Naive thymus-derived CD8-positive, alpha-beta T cell (primary cell): ENCODE measurements around the gene PIGR. TPM values are rescaled to one million over a fixed set of nuclear protein-coding genes. Genes with fewer than 3 reads are reported as not detected.

ENCODE experiments used
- ATAC-seq, 2 donors: fragments of 150-1000 bp; cut with Tn5 transposase in 1 of 2; sonication (Bioruptor Pico), chemical (Tn5 transposase) in 1 of 2; 1 replicate in 1 of 2; 2 replicates in 1 of 2; pipeline ENCODE4 v1.10.0; 2021; ENCODE audit warnings: mild to moderate bottlenecking in 2 of 2, moderate library complexity in 2 of 2
- POLR2A ChIA-PET: fragments of 350-600 bp; sonication (Branson Sonifier 250); formaldehyde crosslinking; loops from one replicate; lab custom pipeline; 2021; ENCODE audit warnings: antibody characterized with exemption; lab: Charles Lee
- DNase-seq, 10 donors: peaks; one replicate each; pipeline versions ENCODE4 v3.0.0 to v3.0.0-alpha.2; 2020 to 2022
- H3K27ac Mint-ChIP-seq, 10 donors: one replicate each; pipeline ENCODE4 v1.8.0; 2020 to 2022; ENCODE audit warnings: mild to moderate bottlenecking in 10 of 10, mixed read lengths in 10 of 10, moderate library complexity in 4 of 10, inconsistent platforms in 1 of 10
- H3K27me3 Mint-ChIP-seq, 5 donors: one replicate each; pipeline ENCODE4 v1.8.0; 2021 to 2022; ENCODE audit warnings: mixed read lengths in 5 of 5
- H3K36me3 Mint-ChIP-seq, 3 donors: one replicate each; pipeline ENCODE4 v1.8.0; 2020 to 2022; ENCODE audit warnings: mixed read lengths in 3 of 3, mild to moderate bottlenecking in 2 of 3, inconsistent platforms in 1 of 3
- H3K4me1 Mint-ChIP-seq, 4 donors: one replicate each; pipeline ENCODE4 v1.8.0; 2021 to 2022; ENCODE audit warnings: mixed read lengths in 4 of 4
- H3K4me3 Mint-ChIP-seq, 10 donors: one replicate each; pipeline ENCODE4 v1.8.0; 2020 to 2022; ENCODE audit warnings: mild to moderate bottlenecking in 10 of 10, mixed read lengths in 10 of 10, moderate library complexity in 6 of 10, inconsistent platforms in 1 of 10
- H3K9me3 Mint-ChIP-seq, 9 donors: one replicate each; pipeline ENCODE4 v1.8.0; 2020 to 2022; ENCODE audit warnings: mixed read lengths in 9 of 9, mild to moderate bottlenecking in 3 of 9, inconsistent platforms in 1 of 9, moderate library complexity in 1 of 9
- polyA plus RNA-seq, 3 donors: library from polyadenylated mRNA; unstranded; fragments of 300-500 nt; fragmentation: Illumina TruSeq; gene quantifications; one replicate each; pipeline ENCODE4 v1.2.3, GENCODE V29; 2021
- total RNA-seq, 8 experiments: library from RNA in 2 of 8; stranded (reverse) in 2 of 8; gene quantifications; one replicate each; pipeline ENCODE4 v1.2.3 and lab custom pipeline; 2021 to 2026

The PIGR gene, protein sequence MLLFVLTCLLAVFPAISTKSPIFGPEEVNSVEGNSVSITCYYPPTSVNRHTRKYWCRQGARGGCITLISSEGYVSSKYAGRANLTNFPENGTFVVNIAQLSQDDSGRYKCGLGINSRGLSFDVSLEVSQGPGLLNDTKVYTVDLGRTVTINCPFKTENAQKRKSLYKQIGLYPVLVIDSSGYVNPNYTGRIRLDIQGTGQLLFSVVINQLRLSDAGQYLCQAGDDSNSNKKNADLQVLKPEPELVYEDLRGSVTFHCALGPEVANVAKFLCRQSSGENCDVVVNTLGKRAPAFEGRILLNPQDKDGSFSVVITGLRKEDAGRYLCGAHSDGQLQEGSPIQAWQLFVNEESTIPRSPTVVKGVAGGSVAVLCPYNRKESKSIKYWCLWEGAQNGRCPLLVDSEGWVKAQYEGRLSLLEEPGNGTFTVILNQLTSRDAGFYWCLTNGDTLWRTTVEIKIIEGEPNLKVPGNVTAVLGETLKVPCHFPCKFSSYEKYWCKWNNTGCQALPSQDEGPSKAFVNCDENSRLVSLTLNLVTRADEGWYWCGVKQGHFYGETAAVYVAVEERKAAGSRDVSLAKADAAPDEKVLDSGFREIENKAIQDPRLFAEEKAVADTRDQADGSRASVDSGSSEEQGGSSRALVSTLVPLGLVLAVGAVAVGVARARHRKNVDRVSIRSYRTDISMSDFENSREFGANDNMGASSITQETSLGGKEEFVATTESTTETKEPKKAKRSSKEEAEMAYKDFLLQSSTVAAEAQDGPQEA
- total RNA-seq (not detected), polyA plus RNA-seq (under 1 TPM in 1 of 3 donors, not detected in 2; 0.03 TPM), total RNA-seq (lab: John Stamatoyannopoulos, UW) (0 to 0.29 (median 0) reads per million in 6 experiments)

DNA sequence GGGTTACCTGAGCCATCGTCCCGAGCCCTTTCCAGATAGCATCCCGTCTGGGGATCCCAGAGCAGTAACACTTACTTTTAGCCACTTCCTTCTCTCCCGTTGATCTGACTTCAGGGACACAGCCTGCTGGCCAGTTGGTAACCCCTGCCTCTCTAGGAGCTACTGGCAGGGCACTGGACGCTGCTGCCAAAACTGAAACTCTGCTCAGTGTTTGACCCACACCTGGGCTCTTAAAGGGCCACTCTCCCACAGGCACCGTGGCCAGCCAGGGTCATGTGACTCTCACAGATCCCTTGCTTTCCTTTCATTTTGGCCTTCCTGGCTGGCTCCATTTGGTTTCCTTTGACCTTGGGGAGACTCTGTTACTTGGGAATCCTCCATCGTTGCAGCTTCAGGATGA, at the start of gene PIGR:
Gene PIGR (minus strand): TSS at position 206 of the 400 bp plus-strand sequence. CDS start 5,935 bp downstream, outside the sequence.
- Mint-ChIP-seq H3K9me3 (no peaks in the 10 kb centered on the region), H3K27me3 (peaks cover 0 to 11% (median 3%) of the 10 kb centered on the region in 5 donors), H3K4me1 (peaks cover 0 to 12% (median 2%) of the 10 kb centered on the region in 4 donors), H3K4me3 (no peak within 1 kb of the TSS), H3K36me3 (no peaks in the 10 kb centered on the region), H3K27ac (peak within 1 kb of the TSS in 3 of 10 donors; percentile 37 to 67 (median 44))
- POLR2A ChIA-PET: interaction anchor here (0.6 to 1.4 kb wide), 2 partner anchors 21 to 316 kb away, joined by 3 to 4 read pairs; no protein-coding TSS in a partner anchor
- ATAC-seq (no peak), DNase-seq (no peak)

GRCh38 chr1:206992790-206993189, 46.5 kb upstream of the PIGR start:
- Mint-ChIP-seq H3K36me3 (no peaks in the 10 kb centered on the region), H3K27me3 (peaks cover 4 to 30% (median 20%) of the 10 kb centered on the region in 5 donors), H3K27ac (no peak overlapping the region), H3K4me3 (no peak overlapping the region), H3K4me1 (no peaks in the 10 kb centered on the region), H3K9me3 (no peaks in the 10 kb centered on the region)
- no peak for ATAC-seq
- DNase-seq: no peak
- POLR2A ChIA-PET: no interaction called here

DNA sequence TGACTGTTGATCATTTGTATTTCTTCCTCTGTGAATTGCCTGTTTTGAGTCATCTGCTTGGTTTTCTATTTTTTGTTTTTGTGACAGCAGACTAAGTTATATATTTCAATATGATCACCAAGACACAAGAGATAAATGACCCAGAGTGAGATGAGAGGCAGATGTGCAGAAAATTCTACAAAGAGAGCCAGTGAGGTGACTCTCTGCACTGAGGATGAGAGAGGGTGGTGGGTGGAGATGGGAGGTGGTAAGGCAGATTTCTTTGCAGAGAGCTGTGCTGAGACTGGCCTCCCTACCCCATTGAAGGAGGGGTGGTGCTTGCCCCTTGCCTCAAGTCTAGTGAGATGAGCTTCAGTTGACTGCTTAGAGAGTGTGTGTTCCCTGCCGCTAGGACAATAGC, 41.6 kb upstream of the PIGR start:
- Mint-ChIP-seq H3K27me3 (peaks cover 4 to 57% (median 24%) of the 10 kb centered on the region in 5 donors), H3K4me3 (no peak overlapping the region), H3K4me1 (no peaks in the 10 kb centered on the region), H3K27ac (peak overlapping the region in 2 of 10 donors; percentile 1 to 16), H3K36me3 (no peaks in the 10 kb centered on the region), H3K9me3 (no peaks in the 10 kb centered on the region)
- no peak for ATAC-seq
- POLR2A ChIA-PET: interaction anchor here (0.5 kb wide), 1 partner anchor 273 kb away, joined by 3 read pairs; no protein-coding TSS in a partner anchor
- DNase-seq: no peak

DNA sequence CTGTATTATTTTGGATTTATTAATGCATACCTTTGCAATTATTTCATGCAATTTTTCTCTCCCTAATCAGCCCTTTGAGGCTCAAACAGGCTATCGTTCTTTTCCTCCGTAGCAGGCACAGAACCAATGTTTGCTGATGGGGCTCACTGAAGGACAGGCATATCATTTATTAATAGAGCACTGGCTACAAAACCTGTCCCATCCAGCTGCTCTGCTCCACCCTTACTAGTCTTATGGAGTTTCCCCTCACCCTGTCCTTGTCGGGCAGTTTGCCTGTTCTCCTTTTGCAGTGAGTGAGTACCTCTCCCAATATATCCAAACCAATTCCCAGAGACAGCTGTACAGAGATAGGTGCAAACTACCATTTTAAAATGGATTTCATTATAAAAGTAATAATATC, 40.6 kb upstream of the PIGR start:
- POLR2A ChIA-PET: interaction anchor here (0.6 kb wide), 1 partner anchor 22 kb away, joined by 3 read pairs; no protein-coding TSS in a partner anchor
- no peak overlapping the region for H3K27ac Mint-ChIP-seq

DNA sequence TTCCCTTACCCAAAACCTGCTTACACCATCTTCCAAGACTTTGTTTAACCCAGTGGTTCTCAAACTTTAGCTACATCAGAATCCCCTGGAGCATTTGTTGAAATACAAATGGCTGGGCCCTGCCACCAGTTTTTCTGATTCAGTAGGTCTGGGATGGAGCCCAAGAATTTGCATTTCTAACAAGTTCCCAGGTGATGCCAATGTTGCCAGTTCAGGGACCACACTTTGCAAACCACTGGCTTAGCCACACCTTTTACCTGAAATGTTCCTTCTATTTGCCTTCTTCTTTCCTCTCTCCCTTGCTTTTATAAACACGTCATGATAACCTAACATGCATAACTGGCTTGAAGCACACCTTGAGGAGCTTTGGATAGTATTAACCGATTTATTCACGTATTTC, 40.1 kb upstream of the PIGR start:
- Mint-ChIP-seq H3K27me3 (peaks cover 2 to 42% (median 18%) of the 10 kb centered on the region in 5 donors), H3K9me3 (no peaks in the 10 kb centered on the region), H3K27ac (peak overlapping the region in 1 of 10 donors; percentile 35), H3K4me3 (no peak overlapping the region), H3K36me3 (no peaks in the 10 kb centered on the region), H3K4me1 (no peaks in the 10 kb centered on the region)
- no peak for DNase-seq
- no peak for ATAC-seq
- POLR2A ChIA-PET: interaction anchor here (0.6 kb wide), 1 partner anchor 21 kb away, joined by 3 read pairs; no protein-coding TSS in a partner anchor

More for the DNA sequence above, 40.6 kb upstream of the PIGR start:
- no peak for DNase-seq
- no peaks in the 10 kb centered on the region for H3K4me1 Mint-ChIP-seq
- H3K9me3 Mint-ChIP-seq: no peaks in the 10 kb centered on the region
- no peak overlapping the region for H3K4me3 Mint-ChIP-seq
- ATAC-seq: no peak
- no peaks in the 10 kb centered on the region for H3K36me3 Mint-ChIP-seq
- H3K27me3 Mint-ChIP-seq: peaks cover 4 to 47% (median 19%) of the 10 kb centered on the region in 5 donors

DNA sequence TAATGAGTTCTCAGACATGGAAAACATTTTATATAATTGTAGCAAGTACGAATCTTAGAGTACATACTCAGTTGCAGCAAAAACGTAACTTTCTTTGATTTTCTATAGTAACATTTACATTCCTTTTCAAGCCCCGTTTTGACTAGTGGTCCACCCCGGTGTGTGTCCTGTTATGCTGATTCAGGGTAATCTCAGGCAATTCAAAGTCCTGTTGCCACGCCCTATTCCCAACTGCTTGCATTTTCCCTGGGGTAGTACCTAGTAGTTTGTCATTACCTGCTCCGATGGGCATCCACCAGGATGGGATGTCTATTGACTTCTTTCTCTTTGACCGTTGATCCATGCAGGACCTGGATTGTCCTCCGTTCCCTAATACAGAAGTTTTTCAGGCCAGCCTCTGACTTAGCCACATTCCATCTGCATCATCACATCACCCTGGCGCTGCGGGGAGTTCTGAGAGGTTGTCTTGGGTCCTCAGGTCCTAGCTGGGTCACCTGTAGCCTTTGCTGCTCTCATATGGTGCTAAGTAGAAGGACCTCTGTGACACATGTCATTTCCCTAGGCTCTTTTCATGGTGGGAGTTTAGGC, 39.0 kb upstream of the PIGR start:
- H3K9me3 Mint-ChIP-seq: no peaks in the 10 kb centered on the region
- POLR2A ChIA-PET: no interaction called here

GRCh38 chr1:206982216-206982615, 36.0 kb upstream of the PIGR start:
- Mint-ChIP-seq H3K4me1 (no peaks in the 10 kb centered on the region), H3K27me3 (peaks cover 0 to 33% (median 13%) of the 10 kb centered on the region in 5 donors), H3K27ac (no peak overlapping the region)

More for the DNA sequence above, 39.0 kb upstream of the PIGR start:
- no peak for ATAC-seq
- no peak overlapping the region for H3K4me3 Mint-ChIP-seq
- no peak overlapping the region for H3K27ac Mint-ChIP-seq
- H3K4me1 Mint-ChIP-seq: no peaks in the 10 kb centered on the region
- DNase-seq: no peak
- peaks cover 2 to 38% (median 15%) of the 10 kb centered on the region in 5 donors for H3K27me3 Mint-ChIP-seq
- no peaks in the 10 kb centered on the region for H3K36me3 Mint-ChIP-seq

DNA sequence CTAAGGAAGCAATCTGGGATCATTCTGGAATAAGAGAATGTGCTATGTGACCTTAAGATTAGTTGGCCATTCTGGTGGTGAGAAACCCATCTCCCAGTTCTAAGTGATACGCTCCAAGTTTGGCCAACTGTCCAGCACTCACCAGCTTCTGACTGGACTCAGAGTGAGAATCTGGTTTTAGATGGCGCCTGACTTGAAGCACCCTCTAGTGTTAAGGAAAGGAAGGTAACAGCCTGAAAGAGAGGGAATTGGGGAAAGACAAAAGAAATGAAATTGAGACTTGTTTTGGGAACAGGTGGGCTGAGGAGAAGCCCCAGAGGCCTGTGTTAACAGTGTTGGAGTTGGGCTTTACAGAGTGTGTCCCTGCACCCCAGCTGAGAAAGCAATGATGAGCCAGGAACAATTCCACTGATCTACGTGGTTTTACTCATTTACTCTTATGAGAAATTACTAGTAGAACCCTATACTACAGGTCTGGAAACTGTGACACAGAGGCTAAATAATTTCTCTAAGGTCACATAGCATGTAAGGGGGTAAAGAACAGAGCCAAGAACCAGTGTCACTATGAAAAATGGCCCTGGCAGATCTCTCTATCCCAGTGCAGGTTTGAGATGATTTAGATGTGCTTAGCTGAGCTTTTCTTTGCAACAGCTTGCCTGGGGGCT, 33.2 kb upstream of the PIGR start:
- no peaks in the 10 kb centered on the region for H3K36me3 Mint-ChIP-seq
- peaks cover 0 to 12% (median 6%) of the 10 kb centered on the region in 5 donors for H3K27me3 Mint-ChIP-seq
- no peaks in the 10 kb centered on the region for H3K9me3 Mint-ChIP-seq
- no peaks in the 10 kb centered on the region for H3K4me1 Mint-ChIP-seq
- POLR2A ChIA-PET: interaction anchor here (1.5 kb wide), 1 partner anchor 64 kb away, joined by 5 read pairs; no protein-coding TSS in a partner anchor
- no peak overlapping the region for H3K4me3 Mint-ChIP-seq
- ATAC-seq: no peak
- DNase-seq: no peak
- H3K27ac Mint-ChIP-seq: peak overlapping the region in 1 of 10 donors; percentile 63

More at GRCh38 chr1:206982216-206982615, 36.0 kb upstream of the PIGR start:
- peak; percentile 76 to 94 for ATAC-seq
- no peaks in the 10 kb centered on the region for H3K9me3 Mint-ChIP-seq
- POLR2A ChIA-PET: interaction anchor here (0.7 to 1.9 kb wide), 5 partner anchors 10 to 256 kb away, joined by 3 to 7 read pairs (median 4); partner anchors contain the start of gene PFKFB2
- no peaks in the 10 kb centered on the region for H3K36me3 Mint-ChIP-seq
- H3K4me3 Mint-ChIP-seq: no peak overlapping the region
- DNase-seq: peak; percentile 23 to 81 (median 60)

GRCh38 chr1:206978259-206978658, 32.0 kb upstream of the PIGR start:
- no peak overlapping the region for H3K4me3 Mint-ChIP-seq
- ATAC-seq: no peak
- no peaks in the 10 kb centered on the region for H3K9me3 Mint-ChIP-seq
- DNase-seq: no peak
- H3K4me1 Mint-ChIP-seq: no peaks in the 10 kb centered on the region
- no peaks in the 10 kb centered on the region for H3K36me3 Mint-ChIP-seq
- H3K27ac Mint-ChIP-seq: no peak overlapping the region
- POLR2A ChIA-PET: no interaction called here
- peaks cover 0 to 3% (median 2%) of the 10 kb centered on the region in 5 donors for H3K27me3 Mint-ChIP-seq

DNA sequence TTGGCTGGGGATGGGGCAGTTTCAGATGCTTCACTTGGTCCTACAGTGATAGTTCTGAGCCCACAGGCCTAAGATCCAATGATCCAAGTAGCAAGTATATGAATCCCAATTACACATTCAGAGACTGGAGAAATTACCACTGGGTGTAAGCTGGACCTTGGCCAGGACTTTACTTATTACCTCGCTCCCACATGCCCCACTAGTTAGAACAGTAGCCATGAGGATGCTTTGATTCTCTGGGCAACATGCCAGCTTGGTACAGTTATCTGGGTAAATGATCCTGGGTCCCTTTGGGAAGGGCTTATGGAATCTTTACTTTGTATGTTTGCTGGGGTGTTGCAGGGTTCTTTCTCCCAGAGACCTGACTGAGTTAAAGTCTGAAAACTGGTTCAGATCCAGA, 29.0 kb upstream of the PIGR start:
- Mint-ChIP-seq H3K4me3 (no peak overlapping the region), H3K27me3 (peaks cover 0 to 8% (median 2%) of the 10 kb centered on the region in 5 donors), H3K27ac (no peak overlapping the region), H3K36me3 (no peaks in the 10 kb centered on the region), H3K9me3 (no peaks in the 10 kb centered on the region), H3K4me1 (no peaks in the 10 kb centered on the region)
- POLR2A ChIA-PET: interaction anchor here (0.5 kb wide), 1 partner anchor 61 kb away, joined by 3 read pairs; no protein-coding TSS in a partner anchor
- DNase-seq: no peak
- ATAC-seq: no peak

DNA sequence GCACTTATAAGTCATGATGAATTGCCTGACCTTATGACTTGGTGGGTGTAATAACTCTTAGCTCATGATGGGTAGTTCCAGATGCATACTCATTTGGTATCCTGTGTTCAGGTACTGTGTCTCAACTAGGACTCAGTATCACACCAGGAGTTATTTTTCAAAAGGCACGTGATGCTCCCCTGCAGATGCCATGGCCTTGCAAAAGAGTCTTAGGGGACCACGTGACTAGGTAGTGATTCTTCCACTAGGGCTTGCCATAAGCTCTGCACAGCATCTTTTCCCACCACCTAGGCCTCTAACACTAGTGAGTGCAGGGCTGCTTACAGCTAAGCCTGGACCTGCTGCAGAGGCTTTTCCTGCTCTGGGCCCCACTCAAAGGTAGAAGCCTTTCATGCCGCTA, 27.9 kb upstream of the PIGR start:
- DNase-seq (no peak), ATAC-seq (no peak)
- H3K27me3 Mint-ChIP-seq: peaks cover 0 to 8% (median 3%) of the 10 kb centered on the region in 5 donors
- H3K36me3 Mint-ChIP-seq: no peaks in the 10 kb centered on the region
- POLR2A ChIA-PET: interaction anchor here (1.0 kb wide), 1 partner anchor 53 kb away, joined by 3 read pairs; no protein-coding TSS in a partner anchor
- no peak overlapping the region for H3K27ac Mint-ChIP-seq
- no peaks in the 10 kb centered on the region for H3K4me1 Mint-ChIP-seq
- H3K4me3 Mint-ChIP-seq: no peak overlapping the region
- no peaks in the 10 kb centered on the region for H3K9me3 Mint-ChIP-seq
